ENCODE measurements around the gene MTMR10.

- TF ChIP-seq CTCF (IDR thresholded peaks at IDR 0.05) (no peak), POLR2AphosphoS5 (IDR thresholded peaks at IDR 0.05; ENCODE audit: insufficient read depth in 1 of 2, low read depth in 1 of 2) (no peak), POLR2A (IDR thresholded peaks at IDR 0.05) (no peak)
These were observed 17.3 kb downstream of the MTMR10 start for GRCh38 chr15:30974112-30974511.

All from vagina (tissue), 2 donors.